DND-41 (cell line): ENCODE measurements around the gene QSOX2.

ENCODE experiments used
- ATAC-seq: fragments of 200-7000 bp; cut with Tn5 transposase; 3 replicates; pipeline ENCODE4 v1.9.1; 2021; ENCODE audit warnings: low read depth; ENCODE audit not compliant: insufficient read depth
- DNase-seq: peaks from one replicate; pipeline ENCODE4 v3.0.0-alpha.2; 2020
- H2AFZ ChIP-seq: 2 replicates; pipeline ENCODE4 v1.6.0; 2012; ENCODE audit warnings: low read depth, low read length
- H3K27ac ChIP-seq: 2 replicates; pipeline ENCODE4 v1.5.1; 2012; ENCODE audit warnings: low read length, inconsistent platforms
- H3K27me3 ChIP-seq: fragments of 200-600 bp; sonication (generic); 2 replicates; pipeline ENCODE4 v1.6.0; 2012; ENCODE audit warnings: low read length, mild to moderate bottlenecking, inconsistent platforms; ENCODE audit not compliant: insufficient read depth, poor library complexity
- H3K36me3 ChIP-seq: 2 replicates; pipeline ENCODE4 v1.5.1; 2012; ENCODE audit warnings: low read length, inconsistent platforms; ENCODE audit not compliant: insufficient read depth
- H3K4me1 ChIP-seq: 2 replicates; pipeline ENCODE4 v1.5.1; 2012; ENCODE audit warnings: mild to moderate bottlenecking, low read length; ENCODE audit not compliant: insufficient read depth
- H3K4me2 ChIP-seq: 2 replicates; pipeline ENCODE4 v1.6.0; 2012; ENCODE audit warnings: mild to moderate bottlenecking, moderate library complexity, low read length, inconsistent platforms; ENCODE audit not compliant: insufficient read depth
- H3K4me3 ChIP-seq, 2 experiments: fragments of 200-600 bp in 1 of 2; shearing (Covaris generic) in 1 of 2; 2 replicates each; pipeline ENCODE4 v1.5.1; 2012 to 2016; ENCODE audit warnings: inconsistent platforms in 2 of 2, low read length in 2 of 2, mild to moderate bottlenecking in 2 of 2, low read depth in 1 of 2, moderate library complexity in 1 of 2
- H3K79me2 ChIP-seq: 2 replicates; pipeline ENCODE4 v1.6.0; 2012; ENCODE audit warnings: low read length, inconsistent platforms; ENCODE audit not compliant: insufficient read depth
- H3K9ac ChIP-seq: 2 replicates; pipeline ENCODE4 v1.6.0; 2012; ENCODE audit warnings: low read depth, mild to moderate bottlenecking, inconsistent platforms, low read length, moderate library complexity
- H3K9me3 ChIP-seq: 2 replicates; pipeline ENCODE4 v1.5.1; 2012; ENCODE audit warnings: low read length, moderate library complexity, mild to moderate bottlenecking, inconsistent platforms; ENCODE audit not compliant: insufficient read depth, severe bottlenecking
- H4K20me1 ChIP-seq: 2 replicates; pipeline ENCODE4 v1.6.0; 2012; ENCODE audit warnings: low read length; ENCODE audit not compliant: insufficient read depth
- CTCF ChIP-seq: IDR thresholded peaks from 2 replicates; pipeline ENCODE4 v1.5.1; 2012; ENCODE audit warnings: borderline replicate concordance, low read length, moderate library complexity, mild to moderate bottlenecking; ENCODE audit not compliant: poor library complexity, severe bottlenecking; ENCODE audit errors: extremely low read depth
- EZH2 ChIP-seq: IDR thresholded peaks from 3 replicates; pipeline ENCODE4 v1.6.1; 2012; ENCODE audit warnings: borderline replicate concordance, low read depth, mild to moderate bottlenecking, moderate library complexity, low read length, inconsistent platforms; ENCODE audit not compliant: severe bottlenecking

The QSOX2 gene

GRCh38 chr9:136185066-136185465 is 60.5 kb downstream of the QSOX2 start:
- Histone ChIP-seq H2AFZ (no peak overlapping the region), H3K4me3 (no peak overlapping the region), H4K20me1 (no peaks in the 10 kb centered on the region), H3K27ac (no peak overlapping the region), H3K79me2 (no peaks in the 10 kb centered on the region), H3K4me2 (no peak overlapping the region), H3K27me3 (peaks cover 4% of the 10 kb centered on the region), H3K4me1 (no peaks in the 10 kb centered on the region), H3K9ac (no peak overlapping the region), H3K36me3 (no peaks in the 10 kb centered on the region), H3K9me3 (no peaks in the 10 kb centered on the region)
- DNase-seq (no peak), ATAC-seq (no peak)
- TF ChIP-seq CTCF (no peak), EZH2 (no peak)

GRCh38 chr9:136182850-136183422 is 62.7 kb downstream of the QSOX2 start:
- ATAC-seq (no peak), DNase-seq (no peak)
- Histone ChIP-seq H3K4me1 (no peaks in the 10 kb centered on the region), H3K36me3 (no peaks in the 10 kb centered on the region), H2AFZ (no peak overlapping the region), H3K27ac (no peak overlapping the region), H3K4me2 (no peak overlapping the region), H3K9me3 (no peaks in the 10 kb centered on the region), H3K9ac (no peak overlapping the region), H3K4me3 (no peak overlapping the region), H4K20me1 (no peaks in the 10 kb centered on the region), H3K79me2 (no peaks in the 10 kb centered on the region), H3K27me3 (peaks cover 4% of the 10 kb centered on the region)
- TF ChIP-seq EZH2 (no peak), CTCF (no peak)

GRCh38 chr9:136182420-136182787 is 63.2 kb downstream of the QSOX2 start:
- H3K4me1 ChIP-seq = no peaks in the 10 kb centered on the region
- DNase-seq (no peak), ATAC-seq (no peak)
- no peak overlapping the region for H3K27ac ChIP-seq
- H4K20me1 ChIP-seq = no peaks in the 10 kb centered on the region
- no peak for TF ChIP-seq CTCF
- TF ChIP-seq EZH2 = no peak
- peaks cover 4% of the 10 kb centered on the region for H3K27me3 ChIP-seq
- H3K79me2 ChIP-seq = no peaks in the 10 kb centered on the region
- H2AFZ ChIP-seq = no peak overlapping the region
- no peak overlapping the region for H3K4me3 ChIP-seq
- H3K36me3 ChIP-seq = no peaks in the 10 kb centered on the region
- no peak overlapping the region for H3K4me2 ChIP-seq
- no peak overlapping the region for H3K9ac ChIP-seq
- H3K9me3 ChIP-seq = no peaks in the 10 kb centered on the region

- H3K27me3 ChIP-seq = peaks cover 4% of the 10 kb centered on the region
Measured at GRCh38 chr9:136181784-136182419, 63.7 kb downstream of the QSOX2 start.

More at GRCh38 chr9:136181784-136182419, 63.7 kb downstream of the QSOX2 start:
- Histone ChIP-seq H3K79me2 (no peaks in the 10 kb centered on the region), H3K36me3 (no peaks in the 10 kb centered on the region), H3K27ac (no peak overlapping the region), H3K4me2 (no peak overlapping the region), H2AFZ (no peak overlapping the region), H3K9ac (no peak overlapping the region), H4K20me1 (no peaks in the 10 kb centered on the region), H3K4me3 (no peak overlapping the region), H3K9me3 (no peaks in the 10 kb centered on the region), H3K4me1 (no peaks in the 10 kb centered on the region)
- TF ChIP-seq CTCF = no peak
- no peak for TF ChIP-seq EZH2
- no peak for DNase-seq
- ATAC-seq = no peak
